Body of pancreas (tissue), 4 donors: Measurements from ENCODE around the gene EXD3. TPM values are rescaled to one million over a fixed set of nuclear protein-coding genes. Genes with fewer than 3 reads are reported as not detected.

Experiments used
- ATAC-seq: fragments of 150-250 bp; one replicate; pipeline ENCODE4 v1.9.1; 2016
- DNase-seq, 4 donors: peaks; one replicate each; pipeline ENCODE4 v3.0.0-alpha.2; 2019
- H3K27ac ChIP-seq, 4 donors: fragments of 200-600 bp; sonication (generic); 1 replicate in 3 of 4; 2 replicates in 1 of 4; pipeline versions ENCODE4 v1.5.1 to v1.6.1; 2016 to 2019; ENCODE audit warnings: mild to moderate bottlenecking in 1 of 4, mixed read lengths in 1 of 4, moderate library complexity in 1 of 4
- H3K27me3 ChIP-seq, 2 donors: fragments of 200-600 bp; sonication (generic); one replicate each; pipeline ENCODE4 v1.6.0; 2016; ENCODE audit warnings: mild to moderate bottlenecking in 1 of 2
- H3K36me3 ChIP-seq, 2 donors: fragments of 200-600 bp; sonication (generic); replicated peaks in 1 of 2; 2 replicates each; pipeline ENCODE4 v1.5.1; 2016; ENCODE audit warnings: low read depth in 2 of 2; ENCODE audit not compliant: insufficient read depth in 1 of 2
- H3K4me1 ChIP-seq: fragments of 200-600 bp; sonication (generic); one replicate; pipeline ENCODE4 v1.6.0; 2016
- H3K4me3 ChIP-seq, 2 donors: fragments of 200-600 bp; sonication (generic); 1 replicate in 1 of 2; 2 replicates in 1 of 2; pipeline ENCODE4 v1.5.1; 2016 to 2019
- H3K9me3 ChIP-seq, 3 donors: fragments of 200-600 bp; sonication (generic); 1 replicate in 2 of 3; 2 replicates in 1 of 3; pipeline ENCODE4 v1.5.1; 2016
- POLR2A ChIP-seq, 3 donors: fragments of 450-650 bp; IDR thresholded peaks; one replicate each; pipeline ENCODE4 v1.6.1; 2016; ENCODE audit warnings: antibody characterized with exemption in 3 of 3, mild to moderate bottlenecking in 2 of 3
- WGBS, 2 donors: methylation state at CpG; one replicate each; pipeline ENCODE4 v1.1.5; 2017; 5-methylcytosine and 5-hydroxymethylcytosine counted together
- intact Hi-C: fragments of 100-400 bp; cut with DNase I; formaldehyde crosslinking; loops from one replicate; pipeline ENCODE4 v1.15.1; 2023
- total RNA-seq, 2 donors: library from RNA; depleted of rRNA; stranded (reverse); fragments of >200 nt; gene quantifications; one replicate each; pipeline ENCODE4 v1.1.0, GENCODE V29; 2016
- TF ChIP-seq, protein P1 (sequence below), 7 experiments: fragments of 450-650 bp in 4 of 7; fragments of 200-600 bp in 3 of 7; sonication (generic) in 3 of 7; IDR thresholded peaks; one replicate each; pipeline ENCODE4 v1.5.1; 2016 to 2019; ENCODE audit warnings: antibody characterized with exemption in 7 of 7

The EXD3 gene
- total RNA-seq, 2 donors from 2014 or later = 23.3 to 34.9 TPM

- peaks cover under 1% of the 10 kb centered on the region for H3K4me1 ChIP-seq
- no peaks in the 10 kb centered on the region for H3K36me3 ChIP-seq
- intact Hi-C loops = no loop called here
- ATAC-seq (no peak), DNase-seq (peak in 1 of 4 donors; percentile 2)
- no peaks in the 10 kb centered on the region for H3K27me3 ChIP-seq
- no peak overlapping the region for H3K27ac ChIP-seq
- H3K9me3 ChIP-seq = no peaks in the 10 kb centered on the region
- H3K4me3 ChIP-seq = no peak overlapping the region
- TF ChIP-seq, protein P1, sequence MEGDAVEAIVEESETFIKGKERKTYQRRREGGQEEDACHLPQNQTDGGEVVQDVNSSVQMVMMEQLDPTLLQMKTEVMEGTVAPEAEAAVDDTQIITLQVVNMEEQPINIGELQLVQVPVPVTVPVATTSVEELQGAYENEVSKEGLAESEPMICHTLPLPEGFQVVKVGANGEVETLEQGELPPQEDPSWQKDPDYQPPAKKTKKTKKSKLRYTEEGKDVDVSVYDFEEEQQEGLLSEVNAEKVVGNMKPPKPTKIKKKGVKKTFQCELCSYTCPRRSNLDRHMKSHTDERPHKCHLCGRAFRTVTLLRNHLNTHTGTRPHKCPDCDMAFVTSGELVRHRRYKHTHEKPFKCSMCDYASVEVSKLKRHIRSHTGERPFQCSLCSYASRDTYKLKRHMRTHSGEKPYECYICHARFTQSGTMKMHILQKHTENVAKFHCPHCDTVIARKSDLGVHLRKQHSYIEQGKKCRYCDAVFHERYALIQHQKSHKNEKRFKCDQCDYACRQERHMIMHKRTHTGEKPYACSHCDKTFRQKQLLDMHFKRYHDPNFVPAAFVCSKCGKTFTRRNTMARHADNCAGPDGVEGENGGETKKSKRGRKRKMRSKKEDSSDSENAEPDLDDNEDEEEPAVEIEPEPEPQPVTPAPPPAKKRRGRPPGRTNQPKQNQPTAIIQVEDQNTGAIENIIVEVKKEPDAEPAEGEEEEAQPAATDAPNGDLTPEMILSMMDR (IDR thresholded peaks at IDR 0.05) = no peak
- TF ChIP-seq POLR2A (IDR thresholded peaks at IDR 0.05) = no peak
- 94 to 98% methylated on average over 12 of the region's 12 CpGs for WGBS, 2 donors
Measured at GRCh38 chr9:137376386-137376785, 46.6 kb downstream of the EXD3 start.

DNA sequence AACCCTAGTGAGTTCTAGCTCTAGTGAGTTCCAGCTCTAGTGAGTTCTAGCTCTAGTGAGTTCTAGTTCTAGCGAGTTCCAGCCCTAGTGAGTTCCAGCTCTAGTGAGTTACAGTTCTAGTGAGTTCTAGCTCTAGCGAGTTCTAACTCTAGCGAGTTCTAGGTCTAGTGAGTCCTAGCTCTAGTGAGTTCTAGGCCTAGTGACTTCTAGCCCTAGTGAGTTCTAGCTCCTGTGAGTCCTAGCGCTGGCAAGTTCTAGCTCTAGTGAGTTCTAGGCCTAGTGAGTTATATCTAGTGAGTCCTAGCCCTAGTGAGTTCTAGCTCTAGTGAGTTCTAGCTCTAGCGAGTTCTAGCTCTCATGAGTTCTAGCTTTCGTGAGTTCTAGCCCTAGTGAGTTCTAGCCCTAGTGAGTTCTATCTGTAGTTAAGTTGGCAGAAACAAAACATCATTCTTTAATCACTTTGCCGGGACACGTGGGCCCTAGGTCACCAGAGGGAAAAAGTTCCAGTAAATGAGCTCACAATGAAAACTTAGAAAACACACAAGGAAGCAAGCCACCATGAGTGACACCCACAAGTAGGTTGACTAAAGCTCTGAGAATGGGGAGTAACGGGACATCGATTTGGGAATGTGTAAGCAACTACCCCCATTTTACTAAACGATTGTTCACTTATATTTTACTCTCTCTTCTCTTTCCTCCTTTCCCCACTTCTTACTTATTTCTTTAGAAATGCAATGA is 47.5 kb downstream of the EXD3 start:
- ATAC-seq (no peak), DNase-seq (peak in 1 of 4 donors; percentile 0)
- no peaks in the 10 kb centered on the region for H3K36me3 ChIP-seq
- no peak overlapping the region for H3K27ac ChIP-seq
- no peaks in the 10 kb centered on the region for H3K9me3 ChIP-seq
- TF ChIP-seq POLR2A (IDR thresholded peaks at IDR 0.05) = no peak
- TF ChIP-seq, protein P1 (IDR thresholded peaks at IDR 0.05) = no peak
- intact Hi-C loops = no loop called here
- peaks cover 10% of the 10 kb centered on the region for H3K4me1 ChIP-seq
- WGBS, 2 donors = 94 to 96% methylated on average over 11 of the region's 11 CpGs
- H3K27me3 ChIP-seq = no peaks in the 10 kb centered on the region
- H3K4me3 ChIP-seq = no peak overlapping the region

GRCh38 chr9:137374131-137374845 is 48.7 kb downstream of the EXD3 start:
- DNase-seq = peak in 1 of 4 donors; percentile 1
- 95 to 97% methylated on average over 23 to 36 of the region's 37 CpGs for WGBS, 2 donors

DNA sequence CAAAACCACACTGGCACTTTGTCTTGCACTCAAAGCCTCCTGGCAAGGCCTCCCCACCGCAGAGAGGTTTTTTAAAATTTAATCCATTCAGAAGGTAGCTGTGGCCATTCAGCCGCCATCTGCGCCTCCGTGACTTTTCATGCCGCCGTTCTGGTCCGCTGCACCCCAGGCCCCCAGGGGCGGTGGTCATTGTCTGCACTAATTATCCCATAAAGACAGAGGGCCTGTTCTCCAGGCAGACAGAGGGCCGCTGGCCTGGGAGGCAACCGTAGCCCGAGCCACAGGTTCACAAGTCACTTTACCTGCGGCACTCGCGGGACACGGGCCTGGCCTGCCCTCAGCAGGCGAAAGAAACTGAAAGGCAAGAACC is 49.4 kb downstream of the EXD3 start:
- no peaks in the 10 kb centered on the region for H3K9me3 ChIP-seq
- H3K27ac ChIP-seq = no peak overlapping the region
- intact Hi-C loops = no loop called here
- no peak overlapping the region for H3K4me3 ChIP-seq
- no peaks in the 10 kb centered on the region for H3K36me3 ChIP-seq
- DNase-seq (peak in 1 of 4 donors; percentile 3), ATAC-seq (no peak)
- WGBS, 2 donors = 91 to 98% methylated on average over 15 to 16 of the region's 16 CpGs
- H3K27me3 ChIP-seq = no peaks in the 10 kb centered on the region
- TF ChIP-seq, protein P1 (IDR thresholded peaks at IDR 0.05) = no peak
- no peak for TF ChIP-seq POLR2A (IDR thresholded peaks at IDR 0.05)
- peaks cover 17% of the 10 kb centered on the region for H3K4me1 ChIP-seq

More at GRCh38 chr9:137374131-137374845, 48.7 kb downstream of the EXD3 start:
- peaks cover 17% of the 10 kb centered on the region for H3K4me1 ChIP-seq
- no peaks in the 10 kb centered on the region for H3K36me3 ChIP-seq
- H3K27me3 ChIP-seq = no peaks in the 10 kb centered on the region
- no peak for ATAC-seq
- no peak overlapping the region for H3K4me3 ChIP-seq
- H3K27ac ChIP-seq = no peak overlapping the region
- TF ChIP-seq, protein P1 (IDR thresholded peaks at IDR 0.05) = no peak
- no peak for TF ChIP-seq POLR2A (IDR thresholded peaks at IDR 0.05)
- intact Hi-C loops = no loop called here
- H3K9me3 ChIP-seq = no peaks in the 10 kb centered on the region
